IMR-90 (cell line): ENCODE measurements around the gene KLHDC3.

ENCODE experiments used
- BHLHE40 ChIP-seq: fragments of 150-350 bp; IDR thresholded peaks from 2 replicates; pipeline ENCODE4 v1.6.1; 2016; ENCODE audit warnings: mild to moderate bottlenecking, low read depth, low read length
- CEBPB ChIP-seq: IDR thresholded peaks from 2 replicates; pipeline ENCODE4 v1.6.1; 2012; ENCODE audit warnings: low read depth, low read length, improper control_type of control experiment
- NFE2L2 ChIP-seq: fragments of 150-350 bp; IDR thresholded peaks from 2 replicates; pipeline ENCODE4 v1.6.1; 2016; ENCODE audit warnings: low read depth, mild to moderate bottlenecking, low read length
- POLR2A ChIP-seq: IDR thresholded peaks from 2 replicates; pipeline ENCODE4 v1.6.1; 2012; ENCODE audit warnings: mild to moderate bottlenecking, low read depth, low read length
- RCOR1 ChIP-seq: IDR thresholded peaks from 2 replicates; pipeline ENCODE4 v1.6.1; 2012; ENCODE audit warnings: mild to moderate bottlenecking, low read length, improper control_type of control experiment; ENCODE audit not compliant: insufficient replicate concordance
- TF ChIP-seq, protein P1 (sequence below): conservative IDR thresholded peaks from 2 replicates; pipeline ENCODE4 v1.5.1; 2012; ENCODE audit warnings: mild to moderate bottlenecking, low read depth, low read length, improper control_type of control experiment
- TF ChIP-seq, protein P2 (sequence below): fragments of 150-350 bp; IDR thresholded peaks from 2 replicates; pipeline ENCODE4 v1.6.1; 2017; ENCODE audit warnings: mild to moderate bottlenecking, antibody characterized with exemption, low read length, low read depth

DNA sequence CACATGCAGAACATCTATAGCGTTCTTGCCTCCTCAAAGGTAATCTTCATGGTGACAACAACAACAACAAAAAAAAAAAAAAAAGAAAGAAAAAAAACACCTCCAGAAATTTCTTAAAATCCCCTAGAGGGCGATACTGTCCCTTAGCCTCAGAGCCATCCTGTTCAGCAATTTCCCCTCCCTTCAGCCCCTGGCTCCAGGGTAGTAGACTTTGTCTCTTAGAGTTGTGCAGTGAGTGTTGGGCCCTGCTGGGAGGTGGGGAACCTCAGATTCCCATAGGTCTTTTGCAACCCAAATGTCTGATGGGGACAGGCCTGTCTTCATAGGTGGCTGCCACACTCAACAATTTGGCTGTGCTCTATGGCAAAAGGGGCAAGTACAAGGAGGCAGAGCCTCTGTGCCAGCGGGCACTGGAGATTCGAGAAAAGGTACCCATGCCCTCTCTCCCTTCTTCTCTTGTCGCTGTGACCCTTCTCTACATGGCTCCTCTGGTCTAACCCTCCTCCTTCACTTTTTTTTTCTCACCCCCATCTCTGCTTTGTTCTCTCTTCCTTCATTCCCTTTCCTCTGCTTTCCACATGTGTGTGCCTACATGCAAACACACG lies 56.1 kb downstream of the KLHDC3 start:
- TF ChIP-seq, protein P1, sequence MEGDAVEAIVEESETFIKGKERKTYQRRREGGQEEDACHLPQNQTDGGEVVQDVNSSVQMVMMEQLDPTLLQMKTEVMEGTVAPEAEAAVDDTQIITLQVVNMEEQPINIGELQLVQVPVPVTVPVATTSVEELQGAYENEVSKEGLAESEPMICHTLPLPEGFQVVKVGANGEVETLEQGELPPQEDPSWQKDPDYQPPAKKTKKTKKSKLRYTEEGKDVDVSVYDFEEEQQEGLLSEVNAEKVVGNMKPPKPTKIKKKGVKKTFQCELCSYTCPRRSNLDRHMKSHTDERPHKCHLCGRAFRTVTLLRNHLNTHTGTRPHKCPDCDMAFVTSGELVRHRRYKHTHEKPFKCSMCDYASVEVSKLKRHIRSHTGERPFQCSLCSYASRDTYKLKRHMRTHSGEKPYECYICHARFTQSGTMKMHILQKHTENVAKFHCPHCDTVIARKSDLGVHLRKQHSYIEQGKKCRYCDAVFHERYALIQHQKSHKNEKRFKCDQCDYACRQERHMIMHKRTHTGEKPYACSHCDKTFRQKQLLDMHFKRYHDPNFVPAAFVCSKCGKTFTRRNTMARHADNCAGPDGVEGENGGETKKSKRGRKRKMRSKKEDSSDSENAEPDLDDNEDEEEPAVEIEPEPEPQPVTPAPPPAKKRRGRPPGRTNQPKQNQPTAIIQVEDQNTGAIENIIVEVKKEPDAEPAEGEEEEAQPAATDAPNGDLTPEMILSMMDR: peak; percentile 87
- TF ChIP-seq POLR2A (no peak), RCOR1 (no peak), CEBPB (no peak), BHLHE40 (no peak), NFE2L2 (no peak)
- TF ChIP-seq, protein P2, sequence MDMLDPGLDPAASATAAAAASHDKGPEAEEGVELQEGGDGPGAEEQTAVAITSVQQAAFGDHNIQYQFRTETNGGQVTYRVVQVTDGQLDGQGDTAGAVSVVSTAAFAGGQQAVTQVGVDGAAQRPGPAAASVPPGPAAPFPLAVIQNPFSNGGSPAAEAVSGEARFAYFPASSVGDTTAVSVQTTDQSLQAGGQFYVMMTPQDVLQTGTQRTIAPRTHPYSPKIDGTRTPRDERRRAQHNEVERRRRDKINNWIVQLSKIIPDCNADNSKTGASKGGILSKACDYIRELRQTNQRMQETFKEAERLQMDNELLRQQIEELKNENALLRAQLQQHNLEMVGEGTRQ: no peak
